ENCODE results near the gene PKDCC. TPM values are rescaled to one million over a fixed set of nuclear protein-coding genes. Genes with fewer than 3 reads are reported as not detected.

The PKDCC gene
- total RNA-seq, 1 experiment from 2014 or later = 14.8 TPM

GRCh38 chr2:42061839-42062238, 14.0 kb downstream of the PKDCC start:
- in situ Hi-C loops (cut with HindIII; ENCODE audit: low pct_unique_long_range_greater_than_20kb, low sequenced_read_pairs) (no loop called here), intact Hi-C loops (cut with micrococcal nuclease; ENCODE audit: unreplicated experiment) (no loop called here)
- Histone ChIP-seq H3K4me1 (ENCODE audit: control insufficient read depth, insufficient read depth, low read length) (peaks cover 10% of the 10 kb centered on the region), H3K4me3 (ENCODE audit: low read depth in 2 of 2, low read length in 2 of 2) (no peak overlapping the region), H3K27me3 (ENCODE audit: control insufficient read depth, insufficient read depth, low read length) (no peaks in the 10 kb centered on the region), H3K9me3 (ENCODE audit: control insufficient read depth, insufficient read depth, low read depth, low read length) (no peaks in the 10 kb centered on the region), H3K27ac (ENCODE audit: low read length) (no peak overlapping the region), H3K36me3 (ENCODE audit: control insufficient read depth, insufficient read depth, low read length) (no peaks in the 10 kb centered on the region)
- DNase-seq (ENCODE audit: low read depth, low spot score) (no peak), ATAC-seq (no peak)
- POLR2A ChIA-PET = no interaction called here
- BruUV-seq (replicated peaks) = no TSS peak
- TF ChIP-seq POLR2AphosphoS5 (IDR thresholded peaks at IDR 0.05; ENCODE audit: low read depth, low read length) = no peak
- no peak for TF ChIP-seq CTCF (IDR thresholded peaks at IDR 0.05)
- CTCF ChIA-PET = no interaction called here

- no TSS peak for BruUV-seq (replicated peaks)
- Histone ChIP-seq H3K4me1 (ENCODE audit: control insufficient read depth, insufficient read depth, low read length) (peaks cover 7% of the 10 kb centered on the region), H3K36me3 (ENCODE audit: control insufficient read depth, insufficient read depth, low read length) (no peaks in the 10 kb centered on the region), H3K9me3 (ENCODE audit: control insufficient read depth, insufficient read depth, low read depth, low read length) (no peaks in the 10 kb centered on the region), H3K27ac (ENCODE audit: low read length) (no peak overlapping the region; the same call in 1 of the 2 replicates), H3K4me3 (ENCODE audit: low read depth in 2 of 2, low read length in 2 of 2) (no peak overlapping the region), H3K27me3 (ENCODE audit: control insufficient read depth, insufficient read depth, low read length) (no peaks in the 10 kb centered on the region)
- CTCF ChIA-PET = interaction anchor here (0.6 kb wide), 1 partner anchor 178 kb away, joined by 3 read pairs; no protein-coding TSS in a partner anchor
- peak; percentile 24; the same call in 1 of the 2 replicates for ATAC-seq
- intact Hi-C loops (cut with micrococcal nuclease; ENCODE audit: unreplicated experiment) = no loop called here
- POLR2A ChIA-PET = no interaction called here
- in situ Hi-C loops (cut with HindIII; ENCODE audit: low pct_unique_long_range_greater_than_20kb, low sequenced_read_pairs) = no loop called here
- no peak for DNase-seq (ENCODE audit: low read depth, low spot score)
- TF ChIP-seq POLR2AphosphoS5 (IDR thresholded peaks at IDR 0.05; ENCODE audit: low read depth, low read length) (no peak), TCF7L2 (IDR thresholded peaks at IDR 0.05; ENCODE audit: low read depth, low read length) (no peak), SIN3A (IDR thresholded peaks at IDR 0.05; ENCODE audit: borderline replicate concordance, insufficient read depth, low read depth, low read length) (no peak), CTCF (IDR thresholded peaks at IDR 0.05) (no peak)
- TF ChIP-seq, protein P1, sequence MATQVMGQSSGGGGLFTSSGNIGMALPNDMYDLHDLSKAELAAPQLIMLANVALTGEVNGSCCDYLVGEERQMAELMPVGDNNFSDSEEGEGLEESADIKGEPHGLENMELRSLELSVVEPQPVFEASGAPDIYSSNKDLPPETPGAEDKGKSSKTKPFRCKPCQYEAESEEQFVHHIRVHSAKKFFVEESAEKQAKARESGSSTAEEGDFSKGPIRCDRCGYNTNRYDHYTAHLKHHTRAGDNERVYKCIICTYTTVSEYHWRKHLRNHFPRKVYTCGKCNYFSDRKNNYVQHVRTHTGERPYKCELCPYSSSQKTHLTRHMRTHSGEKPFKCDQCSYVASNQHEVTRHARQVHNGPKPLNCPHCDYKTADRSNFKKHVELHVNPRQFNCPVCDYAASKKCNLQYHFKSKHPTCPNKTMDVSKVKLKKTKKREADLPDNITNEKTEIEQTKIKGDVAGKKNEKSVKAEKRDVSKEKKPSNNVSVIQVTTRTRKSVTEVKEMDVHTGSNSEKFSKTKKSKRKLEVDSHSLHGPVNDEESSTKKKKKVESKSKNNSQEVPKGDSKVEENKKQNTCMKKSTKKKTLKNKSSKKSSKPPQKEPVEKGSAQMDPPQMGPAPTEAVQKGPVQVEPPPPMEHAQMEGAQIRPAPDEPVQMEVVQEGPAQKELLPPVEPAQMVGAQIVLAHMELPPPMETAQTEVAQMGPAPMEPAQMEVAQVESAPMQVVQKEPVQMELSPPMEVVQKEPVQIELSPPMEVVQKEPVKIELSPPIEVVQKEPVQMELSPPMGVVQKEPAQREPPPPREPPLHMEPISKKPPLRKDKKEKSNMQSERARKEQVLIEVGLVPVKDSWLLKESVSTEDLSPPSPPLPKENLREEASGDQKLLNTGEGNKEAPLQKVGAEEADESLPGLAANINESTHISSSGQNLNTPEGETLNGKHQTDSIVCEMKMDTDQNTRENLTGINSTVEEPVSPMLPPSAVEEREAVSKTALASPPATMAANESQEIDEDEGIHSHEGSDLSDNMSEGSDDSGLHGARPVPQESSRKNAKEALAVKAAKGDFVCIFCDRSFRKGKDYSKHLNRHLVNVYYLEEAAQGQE (IDR thresholded peaks at IDR 0.05; ENCODE audit: insufficient read depth in 1 of 2, low read depth in 2 of 2, low read length in 1 of 2) = no peak
These were observed 15.8 kb downstream of the PKDCC start for GRCh38 chr2:42063431-42064171.

Measured in Panc1 (cell line).